Activated CD8-positive, alpha-beta memory T cell treated with anti-CD3 and anti-CD28 coated beads, Interleukin-2, amount 50 U/mL, for 24 hours (primary cell): ENCODE results near the gene UBA1.

ENCODE experiments used
- DNase-seq: peaks from one replicate; pipeline ENCODE4 v3.0.0-alpha.2; 2020; ENCODE audit errors: extremely low read depth

Gene UBA1

DNA sequence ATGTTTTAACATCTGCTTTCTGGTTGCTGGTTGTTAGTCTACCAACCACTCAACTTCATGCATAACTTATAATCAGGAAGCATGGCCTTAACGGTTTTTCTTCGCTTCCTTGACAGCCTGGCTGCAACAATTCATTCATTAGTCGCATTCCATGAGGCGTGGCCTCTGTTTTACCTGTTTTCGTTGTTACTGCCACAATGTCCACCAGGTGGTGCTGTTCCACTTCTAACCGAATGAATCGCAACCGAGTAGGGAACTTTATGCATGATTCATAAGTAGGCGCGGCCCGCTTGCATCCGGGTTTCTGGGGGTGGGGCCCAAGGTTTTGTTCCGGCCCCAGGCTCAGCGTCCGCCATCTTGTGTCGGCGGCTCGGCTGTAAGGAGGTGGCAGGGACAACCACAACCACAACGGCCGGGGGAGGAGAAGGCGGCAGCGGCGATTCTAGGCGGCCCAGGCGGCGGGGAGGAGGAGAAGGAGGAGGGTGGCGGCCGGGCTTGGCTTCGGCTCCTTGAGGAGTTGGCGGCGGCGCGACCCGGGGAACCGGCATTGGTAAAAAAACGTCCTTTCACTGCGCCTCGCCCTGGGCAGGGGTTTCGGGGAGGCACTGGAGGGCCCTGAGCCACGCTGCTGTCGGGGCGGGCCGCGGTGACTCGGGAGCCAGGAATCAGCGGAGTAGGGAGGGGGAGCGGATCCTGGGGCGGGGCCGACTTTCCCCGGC, at the start of gene UBA1:
Gene UBA1, plus strand, starts transcription at position 355 of the 719 bp plus-strand sequence. CDS start 4,974 bp downstream, outside the sequence.
- DNase-seq = peak; percentile 74

GRCh38 chrX:47143894-47144625, 49.6 kb upstream of the UBA1 start:
- DNase-seq = no peak

DNA sequence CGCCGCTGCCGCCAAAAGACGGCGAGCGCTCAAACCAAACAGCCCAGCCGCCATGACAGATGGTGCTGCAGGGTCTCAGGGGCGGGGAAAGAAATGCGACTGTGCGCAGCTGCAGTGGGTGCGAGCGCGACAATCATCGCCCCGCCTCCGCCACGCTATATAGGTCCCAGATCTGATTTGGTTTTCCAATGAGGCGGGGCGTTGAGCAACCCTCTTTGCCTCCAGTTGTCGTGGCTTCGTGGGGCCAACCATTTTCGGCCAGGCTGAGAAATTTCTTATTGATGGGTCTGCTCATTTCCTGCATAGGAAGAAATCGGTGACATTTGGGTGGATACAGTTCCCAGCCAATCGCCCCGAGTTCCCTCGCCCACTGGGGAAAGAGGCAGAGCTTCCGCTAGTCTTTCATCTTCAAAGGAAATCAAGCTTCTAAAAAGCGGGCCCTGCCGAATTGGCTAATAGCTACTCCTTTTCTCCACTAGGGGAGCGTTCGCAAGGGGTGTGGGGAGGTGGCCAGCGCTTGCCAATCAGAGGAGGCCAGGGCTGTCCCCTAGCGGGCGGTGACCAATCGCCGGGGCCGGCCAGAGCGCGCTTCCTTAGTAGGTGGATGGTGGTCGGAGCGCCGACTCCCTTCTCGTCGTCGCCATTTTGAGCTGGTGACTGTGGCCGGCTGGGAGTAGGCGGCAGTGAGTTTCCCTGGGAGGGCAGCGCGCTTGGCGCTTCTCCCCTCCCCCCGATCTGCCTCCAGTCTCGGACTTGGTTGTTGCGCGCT, 48.8 kb upstream of the UBA1 start, which contains the start of the genes NDUFB11 and RBM10:
Gene NDUFB11, minus strand, starts transcription at position 77 of the 769 bp plus-strand sequence. Its CDS starts 23 bp downstream, at position 54.
Gene RBM10, plus strand, starts transcription at position 596 of the 769 bp plus-strand sequence. CDS start 2,261 bp downstream, outside the sequence.
- DNase-seq = peak; percentile 78

GRCh38 chrX:47145395-47146120, 48.1 kb upstream of the UBA1 start:
- no peak for DNase-seq

DNA sequence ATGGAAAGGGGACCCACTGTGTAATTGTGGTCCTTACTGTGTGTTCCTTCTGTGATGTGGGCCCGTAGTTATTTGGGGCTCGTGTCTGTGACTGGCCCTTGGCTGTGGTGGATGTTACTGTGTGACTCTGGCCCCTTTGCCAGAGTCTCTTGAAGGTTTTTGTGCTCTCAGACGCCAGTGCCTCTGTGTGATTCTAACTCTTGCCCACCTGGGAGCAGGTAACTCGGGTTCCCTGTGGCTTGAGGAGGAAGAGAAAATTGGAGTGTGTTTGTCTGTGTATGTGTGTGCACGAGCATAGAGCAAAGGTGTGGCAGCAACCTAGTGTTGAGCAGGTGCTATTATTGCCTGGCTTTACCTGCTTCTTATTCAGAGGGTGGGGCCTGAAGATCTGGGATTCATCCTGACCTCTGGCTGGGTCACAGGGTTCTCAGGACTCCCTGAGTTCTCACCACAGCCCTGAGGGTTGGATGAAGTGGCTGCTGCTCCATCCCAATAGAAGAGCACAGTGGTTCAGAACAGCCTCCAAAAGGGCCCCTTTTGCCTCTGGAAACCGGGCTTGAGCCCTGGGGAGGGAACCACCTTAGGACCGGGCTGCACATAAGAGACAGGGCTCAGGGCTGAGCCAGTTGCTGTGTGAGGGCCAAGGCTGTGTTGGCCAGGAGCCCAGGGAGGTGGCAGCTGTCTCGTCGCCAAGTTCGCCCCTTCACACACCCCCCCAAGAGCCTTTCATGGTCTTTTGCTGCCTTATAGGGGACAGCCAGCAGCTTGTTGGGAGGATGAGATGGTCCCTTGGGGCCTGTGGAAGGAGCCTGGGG, 47.3 kb upstream of the UBA1 start:
- no peak for DNase-seq

- no peak for DNase-seq
Measured at GRCh38 chrX:47146936-47147859, 46.4 kb upstream of the UBA1 start.

DNA sequence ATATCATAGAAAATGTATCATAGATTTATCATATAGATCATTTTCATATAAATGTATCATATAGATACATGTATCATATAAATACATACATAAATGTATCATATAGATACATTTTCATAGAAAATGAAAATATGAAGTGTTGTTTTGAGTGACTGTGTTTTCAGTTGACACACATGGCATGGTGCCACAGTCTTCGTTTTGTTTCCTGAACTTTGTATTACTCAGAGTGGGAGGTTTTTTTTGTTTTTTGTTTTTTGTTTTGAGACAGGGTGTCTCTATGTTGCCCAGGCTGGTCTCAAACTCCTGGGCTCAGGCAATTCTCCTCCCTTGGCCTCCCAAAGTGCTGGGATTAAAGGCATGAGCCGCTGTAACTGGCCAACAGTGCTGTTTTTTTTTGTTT, 44.7 kb upstream of the UBA1 start:
- DNase-seq = no peak

DNA sequence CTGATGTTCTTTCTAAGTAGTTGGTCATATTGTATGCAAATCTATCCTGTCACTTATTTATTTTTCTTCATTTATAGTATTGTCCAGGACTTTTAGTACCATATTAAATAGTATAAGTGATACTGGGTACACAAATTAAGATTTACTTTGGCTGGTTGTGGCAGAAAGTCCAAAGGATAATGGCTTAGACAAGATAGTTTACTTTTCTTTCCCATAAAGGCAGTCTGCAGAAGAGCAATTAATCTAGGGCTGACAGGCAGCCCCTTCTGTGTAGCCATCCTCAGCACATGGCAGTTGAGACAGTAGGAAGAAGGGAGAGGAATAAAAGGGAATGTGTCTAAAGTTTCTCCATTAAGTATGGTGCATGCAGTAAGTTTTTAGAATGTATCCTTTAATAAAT, 42.2 kb upstream of the UBA1 start:
- DNase-seq = no peak

DNA sequence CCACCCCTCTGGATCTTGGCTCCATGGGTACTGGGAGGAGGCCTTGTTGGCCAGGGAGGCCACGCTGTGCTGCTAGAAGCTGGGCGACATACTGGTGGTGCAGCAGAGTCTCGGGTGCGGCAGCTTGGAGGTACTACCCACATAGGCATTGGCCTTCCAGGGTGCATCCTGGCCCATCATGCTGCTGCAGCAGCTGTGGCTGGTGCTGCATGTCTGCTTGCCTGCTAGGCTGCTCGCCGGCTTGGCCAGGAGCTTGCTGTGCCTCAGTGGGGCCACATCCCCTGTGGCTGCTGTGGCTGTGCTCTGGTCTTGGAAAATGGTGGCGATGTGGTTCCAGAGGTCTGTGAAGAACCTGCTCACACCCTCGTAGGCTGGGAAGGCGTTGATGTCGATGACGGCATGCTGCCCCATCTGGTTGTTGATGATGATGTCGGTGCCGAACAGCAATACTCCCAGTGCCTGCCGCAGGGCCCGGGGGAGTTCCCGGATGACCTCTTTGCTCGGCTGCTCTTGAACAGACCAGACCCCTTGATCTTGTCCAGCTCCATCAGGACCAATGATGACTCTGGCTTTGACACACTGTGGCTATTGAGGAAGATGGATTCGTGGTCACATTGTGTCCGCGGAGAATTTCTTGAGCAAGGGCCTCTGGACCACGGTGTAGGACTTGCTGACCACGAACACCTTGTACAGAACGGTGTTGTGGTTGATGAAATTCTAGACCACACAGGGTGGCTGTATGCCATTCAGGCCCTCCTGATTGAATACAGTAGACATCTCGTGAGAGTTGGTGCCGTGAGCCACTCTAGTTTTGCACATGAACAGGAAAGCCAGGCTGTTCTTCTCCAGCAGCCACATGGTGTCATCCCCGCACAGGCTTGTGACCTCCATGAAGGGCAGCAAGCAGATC, 36.8 kb upstream of the UBA1 start:
- DNase-seq = no peak

DNA sequence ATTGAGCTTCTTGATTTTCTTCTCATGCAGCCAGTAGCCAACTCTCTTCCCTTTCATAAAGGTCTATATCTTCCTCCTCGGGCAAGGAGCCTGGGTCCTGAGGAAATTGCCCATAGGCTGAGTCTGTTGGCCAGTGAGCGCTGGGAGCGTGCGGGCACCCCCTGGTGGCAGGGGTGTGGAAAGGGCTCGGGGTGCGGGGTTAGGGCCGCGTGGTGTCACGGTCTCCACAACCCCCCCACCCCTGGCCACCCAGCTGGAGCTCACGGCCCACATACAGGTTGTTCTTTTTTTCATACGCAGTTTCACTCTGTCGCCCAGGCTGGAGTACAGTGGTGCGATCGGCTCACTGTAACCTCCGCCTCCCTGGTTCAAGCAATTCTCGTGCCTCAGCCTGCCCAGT, 35.5 kb upstream of the UBA1 start:
- DNase-seq = no peak

- no peak for DNase-seq
Measured at GRCh38 chrX:47158781-47159180, 34.8 kb upstream of the UBA1 start.

- no peak for DNase-seq
Measured at GRCh38 chrX:47160781-47161180, 32.8 kb upstream of the UBA1 start.

DNA sequence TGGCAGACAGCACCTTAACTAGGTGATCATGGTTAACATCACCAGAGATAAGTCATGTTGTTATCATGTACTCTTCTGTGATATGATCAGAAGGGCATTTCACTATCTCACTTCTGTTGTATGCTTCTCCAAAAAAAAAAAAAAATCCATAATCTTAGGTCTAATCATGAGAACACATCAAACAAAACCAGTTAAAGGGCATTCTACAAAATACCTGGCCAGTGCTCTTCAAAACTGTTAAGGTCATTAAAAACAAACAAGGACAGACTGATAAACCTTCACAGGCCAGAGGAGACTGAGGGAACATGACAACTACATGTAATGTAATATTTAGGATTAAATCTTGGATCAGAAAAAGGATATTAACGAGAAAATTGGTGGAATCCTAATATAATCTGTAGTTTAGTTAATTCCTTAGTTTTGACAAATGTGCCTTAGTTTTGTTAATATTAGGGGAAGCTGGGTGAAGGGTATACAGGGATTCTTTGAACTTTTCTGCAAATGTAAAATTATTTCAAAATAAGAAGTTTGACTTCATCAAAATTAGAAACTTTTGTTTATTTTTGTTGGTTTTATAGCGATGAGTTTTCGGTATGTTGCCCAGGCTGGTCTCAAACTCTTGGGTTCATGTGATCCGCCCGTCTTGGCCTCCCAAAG, 30.6 kb upstream of the UBA1 start:
- no peak for DNase-seq

GRCh38 chrX:47164420-47164819, 29.2 kb upstream of the UBA1 start:
- no peak for DNase-seq

DNA sequence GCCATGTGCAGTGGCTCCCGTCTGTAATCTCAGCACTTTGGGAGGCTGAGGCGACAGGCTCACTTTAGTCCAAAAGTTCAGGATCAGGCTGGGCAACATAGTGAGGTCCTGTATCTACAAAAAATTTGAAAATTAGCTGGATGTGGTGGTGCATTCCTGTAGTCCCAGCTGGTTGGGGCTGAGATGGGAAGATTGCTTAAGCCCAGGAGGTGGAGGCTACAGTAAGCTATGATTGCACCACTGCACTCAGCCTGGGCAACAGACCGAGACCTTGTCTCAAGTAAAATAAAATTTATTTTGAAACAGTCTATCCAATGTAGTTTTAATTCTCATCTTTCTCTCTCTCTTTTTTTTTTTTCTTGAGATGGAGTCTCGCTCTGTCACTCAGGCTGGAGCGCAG, 27.5 kb upstream of the UBA1 start:
- no peak for DNase-seq

DNA sequence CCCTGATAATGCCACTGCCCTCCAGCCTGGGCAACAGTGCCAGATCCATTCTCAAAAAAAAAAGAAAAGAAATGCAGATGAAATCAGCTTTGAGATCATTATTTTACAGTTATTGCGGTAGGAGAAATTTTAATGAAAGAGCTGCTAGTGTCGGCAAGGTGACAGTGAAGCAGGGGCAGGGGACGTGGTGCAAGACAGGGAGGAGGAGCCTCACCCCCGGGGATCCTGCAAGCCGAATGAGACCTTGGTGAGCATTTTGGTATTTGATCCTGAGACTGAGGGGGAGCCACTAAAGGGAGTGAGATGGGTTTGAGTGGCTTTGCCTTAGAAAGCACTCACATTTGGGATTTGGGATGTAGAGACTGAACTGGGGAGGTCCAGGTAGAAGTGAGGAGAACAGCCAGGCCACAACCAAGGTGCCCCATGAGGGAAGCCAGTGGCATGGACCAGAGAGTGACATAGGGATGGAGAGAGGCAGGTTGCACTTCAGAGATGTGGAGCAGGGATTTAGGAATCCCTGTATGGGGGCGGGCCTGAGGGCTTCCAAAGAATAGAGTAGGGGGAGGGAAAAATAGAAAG, 25.0 kb upstream of the UBA1 start:
- no peak for DNase-seq

DNA sequence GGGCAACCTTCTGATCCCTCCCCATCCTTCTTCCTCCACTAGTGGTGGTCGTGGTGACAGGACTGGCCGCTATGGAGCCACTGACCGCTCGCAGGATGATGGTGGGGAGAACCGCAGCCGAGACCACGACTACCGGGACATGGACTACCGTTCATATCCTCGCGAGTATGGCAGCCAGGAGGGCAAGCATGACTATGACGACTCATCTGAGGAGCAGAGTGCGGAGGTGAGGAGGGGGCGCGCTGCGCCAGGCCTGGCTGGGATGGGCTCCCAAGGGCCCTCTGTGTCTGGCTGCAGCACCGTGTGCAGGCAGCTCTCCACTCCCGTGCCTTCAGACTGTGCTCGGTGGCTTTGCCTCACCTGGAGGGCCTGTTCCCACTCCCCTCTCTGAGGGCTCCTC, 24.4 kb upstream of the UBA1 start:
- no peak for DNase-seq
